GM12878 (cell line): ENCODE data around the gene DPF3.

Experiments used
- CBX3 ChIP-seq: fragments of 200-600 bp; sonication (generic); IDR thresholded peaks from 2 replicates; pipeline ENCODE4 v1.6.1; 2016; ENCODE audit warnings: low read depth, borderline replicate concordance
- CTCF ChIP-seq, 3 experiments: IDR thresholded peaks in 2 of 3; conservative IDR thresholded peaks in 1 of 3; 2 replicates each; pipeline ENCODE4 v1.5.1; 2011; ENCODE audit warnings: low read depth in 3 of 3, low read length in 3 of 3, mild to moderate bottlenecking in 3 of 3, control low read depth in 2 of 3, moderate library complexity in 2 of 3, inconsistent platforms in 1 of 3, mixed read lengths in 1 of 3; ENCODE audit not compliant: control insufficient read depth in 2 of 3, insufficient read depth in 1 of 3; ENCODE audit errors: extremely low read depth in 1 of 3
- ESRRA ChIP-seq: IDR thresholded peaks from 2 replicates; pipeline ENCODE4 v1.6.1; 2012; ENCODE audit warnings: mild to moderate bottlenecking, low read length, improper control_type of control experiment
- POLR2AphosphoS5 ChIP-seq: IDR thresholded peaks from 2 replicates; pipeline ENCODE4 v1.6.1; 2011; ENCODE audit warnings: mild to moderate bottlenecking, low read length, inconsistent platforms

GRCh38 chr14:72925815-72926291 is 32.0 kb upstream of the DPF3 start:
- TF ChIP-seq ESRRA (no peak), POLR2AphosphoS5 (no peak), CTCF (IDR thresholded peaks at IDR 0.05 in 2 of 3, conservative IDR thresholded peaks at IDR 0.05 in 1 of 3; ENCODE audit: control insufficient read depth in 2 of 3, extremely low read depth in 1 of 3, insufficient read depth in 1 of 3, low read depth in 3 of 3, low read length in 3 of 3) (no peak), CBX3 (no peak)
